Right lobe of liver (tissue), 4 donors: ENCODE measurements around the gene LYZ.

Experiments used
- CTCF ChIP-seq, 4 donors: fragments of 200-600 bp in 3 of 4; fragments of 450-650 bp in 1 of 4; IDR thresholded peaks; one replicate each; pipeline versions ENCODE4 v1.5.1 to v1.8.0; 2016 to 2022; ENCODE audit warnings: antibody characterized with exemption in 4 of 4, mild to moderate bottlenecking in 2 of 4
- POLR2A ChIP-seq: fragments of 450-650 bp; IDR thresholded peaks from one replicate; pipeline ENCODE4 v1.6.1; 2017; ENCODE audit warnings: antibody characterized with exemption, mild to moderate bottlenecking
- donor health status: DM: no; HTN: no; CAD: no.
- donor health status: DM: no; HTN: no; CAD: no.
- donor health status: DM: no; HTN: yes; CAD: no.

- TF ChIP-seq POLR2A (peak; percentile 82), CTCF (IDR thresholded peaks at IDR 0.05) (peak in 1 of 4 donors; percentile 5)
These were observed 11.6 kb downstream of the LYZ start, which contains the start of gene YEATS4 for GRCh38 chr12:69359531-69360347.
